ENCODE data around the gene IDH3G.
"Not testable (repeated sequence)": the region's sequence is repeated elsewhere in the genome, so short reads cannot be mapped to it uniquely, and the experiment has no call there.

IDH3G gene

GRCh38 chrX:153746359-153746758 is 47.8 kb downstream of the IDH3G start:
- Histone ChIP-seq H3K36me3 (ENCODE audit: insufficient read depth, low read length) (no peaks in the 10 kb centered on the region), H3K4me3 (ENCODE audit: low read depth, low read length, poor library complexity, severe bottlenecking) (no peak overlapping the region), H3K9me3 (ENCODE audit: low read length) (no peaks in the 10 kb centered on the region), H4K20me1 (ENCODE audit: insufficient read depth, low read length) (no peaks in the 10 kb centered on the region), H3K4me2 (ENCODE audit: low read length) (no peak overlapping the region), H2AFZ (ENCODE audit: low read length) (no peak overlapping the region), H3K9ac (ENCODE audit: low read length) (no peak overlapping the region), H3K4me1 (ENCODE audit: insufficient read depth, low read length, severe bottlenecking) (no peaks in the 10 kb centered on the region), H3F3A (ENCODE audit: insufficient read depth, low read length) (no peaks in the 10 kb centered on the region), H3K27ac (ENCODE audit: low read depth, low read length, poor library complexity, severe bottlenecking) (no peak overlapping the region), H3K79me2 (ENCODE audit: insufficient read depth, low read length) (no peaks in the 10 kb centered on the region), H3K27me3 (ENCODE audit: insufficient read depth, low read length) (no peaks in the 10 kb centered on the region), H3K9me2 (ENCODE audit: low read depth, low read length) (no peaks in the 10 kb centered on the region)
- TF ChIP-seq, protein P1, sequence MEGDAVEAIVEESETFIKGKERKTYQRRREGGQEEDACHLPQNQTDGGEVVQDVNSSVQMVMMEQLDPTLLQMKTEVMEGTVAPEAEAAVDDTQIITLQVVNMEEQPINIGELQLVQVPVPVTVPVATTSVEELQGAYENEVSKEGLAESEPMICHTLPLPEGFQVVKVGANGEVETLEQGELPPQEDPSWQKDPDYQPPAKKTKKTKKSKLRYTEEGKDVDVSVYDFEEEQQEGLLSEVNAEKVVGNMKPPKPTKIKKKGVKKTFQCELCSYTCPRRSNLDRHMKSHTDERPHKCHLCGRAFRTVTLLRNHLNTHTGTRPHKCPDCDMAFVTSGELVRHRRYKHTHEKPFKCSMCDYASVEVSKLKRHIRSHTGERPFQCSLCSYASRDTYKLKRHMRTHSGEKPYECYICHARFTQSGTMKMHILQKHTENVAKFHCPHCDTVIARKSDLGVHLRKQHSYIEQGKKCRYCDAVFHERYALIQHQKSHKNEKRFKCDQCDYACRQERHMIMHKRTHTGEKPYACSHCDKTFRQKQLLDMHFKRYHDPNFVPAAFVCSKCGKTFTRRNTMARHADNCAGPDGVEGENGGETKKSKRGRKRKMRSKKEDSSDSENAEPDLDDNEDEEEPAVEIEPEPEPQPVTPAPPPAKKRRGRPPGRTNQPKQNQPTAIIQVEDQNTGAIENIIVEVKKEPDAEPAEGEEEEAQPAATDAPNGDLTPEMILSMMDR (IDR thresholded peaks at IDR 0.05; ENCODE audit: low read length), result no peak
- no peak for TF ChIP-seq EZH2 (IDR thresholded peaks at IDR 0.05; ENCODE audit: borderline replicate concordance, low read length)

DNA sequence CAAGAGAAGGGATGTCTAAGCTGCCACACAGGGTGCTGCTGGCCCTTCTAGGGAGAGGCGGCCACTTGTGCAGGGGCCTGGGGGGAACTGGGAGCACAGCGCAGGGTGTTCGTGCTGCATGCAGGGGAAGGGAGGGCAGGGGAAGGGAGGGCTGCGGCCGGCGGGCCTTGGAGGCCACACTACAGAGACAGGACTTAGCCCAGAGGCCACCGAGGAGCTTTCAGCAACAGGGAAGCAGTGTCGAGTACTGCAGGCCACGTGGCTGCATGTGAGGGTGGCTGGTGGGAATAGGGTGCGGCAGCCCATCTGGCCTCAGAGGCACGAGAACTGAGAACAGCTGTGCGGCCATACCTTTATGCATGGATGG is 49.1 kb downstream of the IDH3G start:
- not testable (repeated sequence) for H3K9me3 ChIP-seq (ENCODE audit: low read length)

GRCh38 chrX:153744210-153745066 is 49.7 kb downstream of the IDH3G start:
- H3K36me3 ChIP-seq (ENCODE audit: insufficient read depth, low read length), result no peaks in the 10 kb centered on the region
- H3K9ac ChIP-seq (ENCODE audit: low read length), result no peak overlapping the region
- no peaks in the 10 kb centered on the region for H3K9me2 ChIP-seq (ENCODE audit: low read depth, low read length)
- no peaks in the 10 kb centered on the region for H3K79me2 ChIP-seq (ENCODE audit: insufficient read depth, low read length)
- H3K27me3 ChIP-seq (ENCODE audit: insufficient read depth, low read length), result no peaks in the 10 kb centered on the region
- TF ChIP-seq EZH2 (IDR thresholded peaks at IDR 0.05; ENCODE audit: borderline replicate concordance, low read length), result no peak
- TF ChIP-seq, protein P1 (IDR thresholded peaks at IDR 0.05; ENCODE audit: low read length), result no peak
- H3K4me1 ChIP-seq (ENCODE audit: insufficient read depth, low read length, severe bottlenecking), result no peaks in the 10 kb centered on the region
- no peak overlapping the region for H3K4me2 ChIP-seq (ENCODE audit: low read length)
- no peak overlapping the region for H3K4me3 ChIP-seq (ENCODE audit: low read depth, low read length, poor library complexity, severe bottlenecking)
- no peaks in the 10 kb centered on the region for H4K20me1 ChIP-seq (ENCODE audit: insufficient read depth, low read length)
- H2AFZ ChIP-seq (ENCODE audit: low read length), result no peak overlapping the region
- H3K27ac ChIP-seq (ENCODE audit: low read depth, low read length, poor library complexity, severe bottlenecking), result no peak overlapping the region
- H3K9me3 ChIP-seq (ENCODE audit: low read length), result no peaks in the 10 kb centered on the region
- no peaks in the 10 kb centered on the region for H3F3A ChIP-seq (ENCODE audit: insufficient read depth, low read length)

More for the DNA sequence above, 49.1 kb downstream of the IDH3G start:
- not testable (repeated sequence) for H3F3A ChIP-seq (ENCODE audit: insufficient read depth, low read length); H3K4me2 ChIP-seq (ENCODE audit: low read length); H3K27me3 ChIP-seq (ENCODE audit: insufficient read depth, low read length); H3K27ac ChIP-seq (ENCODE audit: low read depth, low read length, poor library complexity, severe bottlenecking); H3K4me1 ChIP-seq (ENCODE audit: insufficient read depth, low read length, severe bottlenecking); H4K20me1 ChIP-seq (ENCODE audit: insufficient read depth, low read length); H2AFZ ChIP-seq (ENCODE audit: low read length); H3K9ac ChIP-seq (ENCODE audit: low read length); H3K36me3 ChIP-seq (ENCODE audit: insufficient read depth, low read length); H3K79me2 ChIP-seq (ENCODE audit: insufficient read depth, low read length); H3K4me3 ChIP-seq (ENCODE audit: low read depth, low read length, poor library complexity, severe bottlenecking); H3K9me2 ChIP-seq (ENCODE audit: low read depth, low read length)

DNA sequence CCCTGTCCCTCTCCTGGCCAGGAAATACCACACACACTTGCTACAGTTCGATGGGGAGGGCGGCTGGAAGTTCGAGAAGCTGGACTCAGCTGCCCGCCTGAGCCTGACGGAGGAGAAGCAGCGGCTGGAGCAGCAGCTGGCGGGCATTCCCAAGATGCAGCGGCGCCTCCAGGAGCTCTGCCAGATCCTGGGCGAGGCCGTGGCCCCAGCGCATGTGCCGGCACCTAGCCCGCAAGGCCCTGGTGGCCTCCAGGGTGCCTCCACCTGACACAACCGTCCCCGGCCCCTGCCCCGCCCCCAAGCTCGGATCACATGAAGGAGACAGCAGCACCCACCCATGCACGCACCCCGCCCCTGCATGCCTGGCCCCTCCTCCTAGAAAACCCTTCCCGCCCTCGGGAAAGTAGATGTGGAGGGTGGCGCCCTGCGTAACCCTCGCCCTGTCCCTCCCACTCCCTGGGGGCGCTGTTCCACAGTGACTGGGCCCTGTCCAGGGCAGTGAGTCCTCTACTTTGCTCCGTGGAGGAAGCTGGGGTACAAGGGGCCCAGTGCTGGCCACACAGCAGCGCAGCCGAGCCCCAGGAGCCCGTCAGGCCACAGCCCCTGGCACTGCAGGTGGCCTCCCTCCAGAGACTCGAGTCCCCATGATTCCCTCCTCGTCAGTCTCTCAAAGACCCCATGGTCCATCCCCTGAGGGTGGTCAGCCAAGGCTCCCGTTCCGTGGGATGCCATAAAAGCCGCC is 50.5 kb downstream of the IDH3G start:
- H3K4me2 ChIP-seq (ENCODE audit: low read length); H4K20me1 ChIP-seq (ENCODE audit: insufficient read depth, low read length); H3K4me1 ChIP-seq (ENCODE audit: insufficient read depth, low read length, severe bottlenecking); H3F3A ChIP-seq (ENCODE audit: insufficient read depth, low read length); H3K9me3 ChIP-seq (ENCODE audit: low read length); H2AFZ ChIP-seq (ENCODE audit: low read length); H3K79me2 ChIP-seq (ENCODE audit: insufficient read depth, low read length); H3K27me3 ChIP-seq (ENCODE audit: insufficient read depth, low read length); H3K27ac ChIP-seq (ENCODE audit: low read depth, low read length, poor library complexity, severe bottlenecking); H3K9ac ChIP-seq (ENCODE audit: low read length); H3K4me3 ChIP-seq (ENCODE audit: low read depth, low read length, poor library complexity, severe bottlenecking); H3K36me3 ChIP-seq (ENCODE audit: insufficient read depth, low read length); H3K9me2 ChIP-seq (ENCODE audit: low read depth, low read length): not testable (repeated sequence)

GRCh38 chrX:153742796-153743467 is 51.2 kb downstream of the IDH3G start:
- H4K20me1 ChIP-seq (ENCODE audit: insufficient read depth, low read length); H3K36me3 ChIP-seq (ENCODE audit: insufficient read depth, low read length); H3F3A ChIP-seq (ENCODE audit: insufficient read depth, low read length); H3K27me3 ChIP-seq (ENCODE audit: insufficient read depth, low read length); H3K4me1 ChIP-seq (ENCODE audit: insufficient read depth, low read length, severe bottlenecking); H3K79me2 ChIP-seq (ENCODE audit: insufficient read depth, low read length); H3K9ac ChIP-seq (ENCODE audit: low read length); H3K4me3 ChIP-seq (ENCODE audit: low read depth, low read length, poor library complexity, severe bottlenecking); H3K4me2 ChIP-seq (ENCODE audit: low read length); H3K9me2 ChIP-seq (ENCODE audit: low read depth, low read length); H3K27ac ChIP-seq (ENCODE audit: low read depth, low read length, poor library complexity, severe bottlenecking); H3K9me3 ChIP-seq (ENCODE audit: low read length); H2AFZ ChIP-seq (ENCODE audit: low read length): not testable (repeated sequence)

All from OCI-LY1 (cell line).